ENCODE measurements around the gene NR2F1-AS1. TPM values are rescaled to one million over a fixed set of nuclear protein-coding genes. Genes with fewer than 3 reads are reported as not detected.
A peak's percentile ranks its signal among the peaks of the same experiment; 100 is the strongest.

Gene NR2F1-AS1
- total RNA-seq, 4 donors from 2014 or later: 0.13 to 0.85 TPM; not detected in 2

- intact Hi-C loops (cut with DNase I; ENCODE audit: low total_unique reads) (loop anchor here (5.0 kb wide), 2 partner anchors 43 to 338 kb away; no protein-coding TSS in a partner anchor), in situ Hi-C loops (cut with MboI; ENCODE audit: low sequenced_read_pairs in 4 of 4) (loop anchor here in 2 of 4 donors (10.0 to 25.0 kb wide), 3 partner anchors 208 to 335 kb away; no protein-coding TSS in a partner anchor)
- Histone ChIP-seq H3K36me3 (no peaks in the 10 kb centered on the region), H3K27ac (no peak overlapping the region), H3K4me3 (peak overlapping the region; percentile 52 to 74 (median 62)), H3K4me1 (peaks cover 26 to 37% of the 10 kb centered on the region in 2 donors), H3K9me3 (no peaks in the 10 kb centered on the region), H3K27me3 (peaks cover 75 to 89% (median 81%) of the 10 kb centered on the region in 3 donors)
- DNase-seq: no peak
- no peak for ATAC-seq
- no peak for TF ChIP-seq POLR2A (IDR thresholded peaks at IDR 0.05)
- TF ChIP-seq CTCF (IDR thresholded peaks at IDR 0.05 in 4 of 5, conservative IDR thresholded peaks at IDR 0.05 in 1 of 5): no peak
Observed at GRCh38 chr5:93579692-93580062, 1.3 kb downstream of the NR2F1-AS1 start.

- H3K4me3 ChIP-seq: peak overlapping the region; percentile 52 to 74 (median 62)
- in situ Hi-C loops (cut with MboI; ENCODE audit: low sequenced_read_pairs in 4 of 4): loop anchor here in 1 of 4 donors (25.0 kb wide), 2 partner anchors 208 to 333 kb away; no protein-coding TSS in a partner anchor
- no peaks in the 10 kb centered on the region for H3K36me3 ChIP-seq
- no peak overlapping the region for H3K27ac ChIP-seq
- H3K9me3 ChIP-seq: no peaks in the 10 kb centered on the region
- no peak for ATAC-seq
- DNase-seq: no peak
- H3K27me3 ChIP-seq: peaks cover 81 to 95% (median 87%) of the 10 kb centered on the region in 3 donors
- no peak for TF ChIP-seq POLR2A (IDR thresholded peaks at IDR 0.05)
- no peak for TF ChIP-seq CTCF (IDR thresholded peaks at IDR 0.05 in 4 of 5, conservative IDR thresholded peaks at IDR 0.05 in 1 of 5)
- intact Hi-C loops (cut with DNase I; ENCODE audit: low total_unique reads): loop anchor here (5.0 kb wide), 1 partner anchor 43 kb away; no protein-coding TSS in a partner anchor
- peaks cover 26 to 37% of the 10 kb centered on the region in 2 donors for H3K4me1 ChIP-seq
Observed at GRCh38 chr5:93578813-93579691, 2.0 kb downstream of the NR2F1-AS1 start.

- DNase-seq: no peak
- H3K4me1 ChIP-seq: peaks cover 19 to 31% of the 10 kb centered on the region in 2 donors
- no peak for ATAC-seq
- H3K9me3 ChIP-seq: no peaks in the 10 kb centered on the region
- peaks cover 82 to 97% (median 89%) of the 10 kb centered on the region in 3 donors for H3K27me3 ChIP-seq
- in situ Hi-C loops (cut with MboI; ENCODE audit: low sequenced_read_pairs in 4 of 4) (loop anchor here in 1 of 4 donors (25.0 kb wide), 2 partner anchors 209 to 334 kb away; no protein-coding TSS in a partner anchor), intact Hi-C loops (cut with DNase I; ENCODE audit: low total_unique reads) (loop anchor here (5.0 kb wide), 1 partner anchor 44 kb away; no protein-coding TSS in a partner anchor)
- TF ChIP-seq CTCF (IDR thresholded peaks at IDR 0.05 in 4 of 5, conservative IDR thresholded peaks at IDR 0.05 in 1 of 5) (no peak), POLR2A (IDR thresholded peaks at IDR 0.05) (no peak)
- no peak overlapping the region for H3K27ac ChIP-seq
- H3K4me3 ChIP-seq: no peak overlapping the region
- H3K36me3 ChIP-seq: no peaks in the 10 kb centered on the region
Observed at GRCh38 chr5:93577854-93578812, 2.9 kb downstream of the NR2F1-AS1 start.

Measured in gastrocnemius medialis (tissue), 4 donors.